Spleen (tissue), 7 donors: ENCODE measurements around the gene FBXO11.

Experiments used
- CTCF ChIP-seq, 11 experiments: fragments of 200-600 bp in 7 of 11; fragments of 450-650 bp in 4 of 11; sonication (generic) in 4 of 11; IDR thresholded peaks in 8 of 11; conservative IDR thresholded peaks in 3 of 11; 1 replicate in 7 of 11; 2 replicates in 4 of 11; pipeline versions ENCODE4 v1.4.0 to v1.8.0; 2016 to 2021; ENCODE audit warnings: antibody characterized with exemption in 11 of 11, inconsistent platforms in 4 of 11, mild to moderate bottlenecking in 1 of 11
- POLR2AphosphoS5 ChIP-seq, 3 donors: sonication (generic); formaldehyde crosslinking; IDR thresholded peaks; one replicate each; pipeline ENCODE4 v1.5.1; 2017; ENCODE audit warnings: antibody characterized with exemption in 3 of 3
- donor health status: DM: no; HTN: no; CAD: no; lungs with moderate emphysema.
- donor health status: DM: no; HTN: no; CAD: no.
- donor health status: DM: no; HTN: no; CAD: no.

GRCh38 chr2:47893771-47894170, 12.5 kb downstream of the FBXO11 start:
- TF ChIP-seq CTCF (IDR thresholded peaks at IDR 0.05 in 8 of 11, conservative IDR thresholded peaks at IDR 0.05 in 3 of 11): no peak
- no peak for TF ChIP-seq POLR2AphosphoS5 (IDR thresholded peaks at IDR 0.05)
